GM18951 (cell line): ENCODE data around the gene TMC3.

Experiments used
- POLR2A ChIP-seq: IDR thresholded peaks from 4 replicates; pipeline ENCODE4 v1.6.1; 2011; ENCODE audit warnings: mild to moderate bottlenecking; ENCODE audit not compliant: insufficient read length, insufficient read depth; ENCODE audit errors: extremely low read depth
- in situ Hi-C: fragments of 300-500 bp; cut with MboI; formaldehyde crosslinking; loops from one replicate; pipeline ENCODE4 v1.12.0; 2022; ENCODE audit warnings: low sequenced_read_pairs, mixed read lengths, inconsistent platforms; ENCODE audit not compliant: unreplicated experiment

Gene TMC3

GRCh38 chr15:81330366-81331090 lies 43.5 kb downstream of the TMC3 start:
- in situ Hi-C loops, result loop anchor here (5.0 kb wide), 1 partner anchor 48 kb away; no protein-coding TSS in a partner anchor
- no peak for TF ChIP-seq POLR2A

- no peak for TF ChIP-seq POLR2A
- in situ Hi-C loops, result no loop called here
These were observed 44.6 kb downstream of the TMC3 start for GRCh38 chr15:81329446-81329845.

GRCh38 chr15:81327516-81327915 lies 46.5 kb downstream of the TMC3 start:
- in situ Hi-C loops, result no loop called here
- no peak for TF ChIP-seq POLR2A

GRCh38 chr15:81326466-81327212 lies 47.4 kb downstream of the TMC3 start:
- no peak for TF ChIP-seq POLR2A
- in situ Hi-C loops, result no loop called here

GRCh38 chr15:81323944-81324881 lies 49.8 kb downstream of the TMC3 start, which contains the start of gene STARD5:
TSS of gene STARD5 (minus strand) at chr15:81324141. CDS start at chr15:81324099, 42 bp downstream.
- peak; percentile 82 for TF ChIP-seq POLR2A
- in situ Hi-C loops, result no loop called here

- in situ Hi-C loops, result no loop called here
- no peak for TF ChIP-seq POLR2A
These were observed 50.5 kb downstream of the TMC3 start for GRCh38 chr15:81323559-81323943.

- in situ Hi-C loops, result no loop called here
- no peak for TF ChIP-seq POLR2A
These were observed 51.2 kb downstream of the TMC3 start for GRCh38 chr15:81322676-81323253.

GRCh38 chr15:81321667-81322066 lies 52.3 kb downstream of the TMC3 start:
- in situ Hi-C loops, result no loop called here
- no peak for TF ChIP-seq POLR2A

GRCh38 chr15:81317642-81318017 lies 56.4 kb downstream of the TMC3 start:
- no peak for TF ChIP-seq POLR2A
- in situ Hi-C loops, result no loop called here

- in situ Hi-C loops, result no loop called here
- no peak for TF ChIP-seq POLR2A
These were observed 57.7 kb downstream of the TMC3 start for GRCh38 chr15:81316267-81316666.

GRCh38 chr15:81315452-81316175 lies 58.4 kb downstream of the TMC3 start:
- TF ChIP-seq POLR2A, result no peak
- in situ Hi-C loops, result no loop called here

GRCh38 chr15:81314378-81314777 lies 59.6 kb downstream of the TMC3 start:
- in situ Hi-C loops, result no loop called here
- no peak for TF ChIP-seq POLR2A
